ENCODE measurements around the gene SULT4A1.

- no peak for TF ChIP-seq POLR2AphosphoS5 (IDR thresholded peaks at IDR 0.05; ENCODE audit: low read depth, low read length)
- no peak for TF ChIP-seq REST (IDR thresholded peaks at IDR 0.05; ENCODE audit: insufficient read depth in 1 of 2, low read depth in 2 of 2, low read length in 2 of 2)
- no peak for TF ChIP-seq TAF1 (IDR thresholded peaks at IDR 0.05; ENCODE audit: borderline replicate concordance, insufficient read depth, low read length)
- no peak for TF ChIP-seq SIN3A (IDR thresholded peaks at IDR 0.05; ENCODE audit: borderline replicate concordance, insufficient read depth, low read length)
- TF ChIP-seq FOXP2 (optimal IDR thresholded peaks at IDR 0.05; ENCODE audit: borderline replicate concordance, extremely low read depth, extremely low read length, insufficient read depth): no peak
These were observed 28.8 kb downstream of the SULT4A1 start for GRCh38 chr22:43833286-43834240.

Data from PFSK-1 (cell line).